Measurements from ENCODE around the gene KIF26A.

DNA sequence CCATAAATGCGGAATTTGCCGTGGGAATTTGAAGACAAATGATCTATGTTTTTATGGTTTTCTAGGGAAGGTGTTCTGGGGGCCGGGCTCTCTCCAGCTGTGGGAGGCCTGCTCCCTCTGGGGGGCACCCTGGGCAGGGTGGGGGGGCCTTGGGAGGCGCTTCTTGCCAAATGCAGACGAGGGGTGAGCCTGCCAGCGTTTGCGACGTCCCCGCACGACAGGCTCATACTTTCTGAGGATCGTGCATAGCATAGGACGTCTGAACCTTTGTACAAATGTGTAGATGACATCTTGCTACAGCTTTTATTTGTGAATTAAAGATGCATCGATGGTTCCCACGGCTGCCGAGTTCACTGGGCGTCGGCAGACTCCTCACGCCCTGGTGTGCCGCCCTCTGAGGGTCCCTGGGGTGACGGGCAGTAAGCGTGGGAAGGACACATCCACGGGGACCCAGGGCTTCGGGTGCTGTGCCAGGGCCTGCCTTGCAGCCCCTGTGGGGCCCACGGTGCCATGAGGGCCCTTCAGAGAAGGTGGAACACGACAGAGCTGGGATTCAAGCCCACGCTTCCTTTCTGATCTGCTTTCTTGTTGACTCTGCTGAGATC, 42.3 kb downstream of the KIF26A start:
- TF ChIP-seq POLR2A (IDR thresholded peaks at IDR 0.05): no peak
- TF ChIP-seq, protein P1, sequence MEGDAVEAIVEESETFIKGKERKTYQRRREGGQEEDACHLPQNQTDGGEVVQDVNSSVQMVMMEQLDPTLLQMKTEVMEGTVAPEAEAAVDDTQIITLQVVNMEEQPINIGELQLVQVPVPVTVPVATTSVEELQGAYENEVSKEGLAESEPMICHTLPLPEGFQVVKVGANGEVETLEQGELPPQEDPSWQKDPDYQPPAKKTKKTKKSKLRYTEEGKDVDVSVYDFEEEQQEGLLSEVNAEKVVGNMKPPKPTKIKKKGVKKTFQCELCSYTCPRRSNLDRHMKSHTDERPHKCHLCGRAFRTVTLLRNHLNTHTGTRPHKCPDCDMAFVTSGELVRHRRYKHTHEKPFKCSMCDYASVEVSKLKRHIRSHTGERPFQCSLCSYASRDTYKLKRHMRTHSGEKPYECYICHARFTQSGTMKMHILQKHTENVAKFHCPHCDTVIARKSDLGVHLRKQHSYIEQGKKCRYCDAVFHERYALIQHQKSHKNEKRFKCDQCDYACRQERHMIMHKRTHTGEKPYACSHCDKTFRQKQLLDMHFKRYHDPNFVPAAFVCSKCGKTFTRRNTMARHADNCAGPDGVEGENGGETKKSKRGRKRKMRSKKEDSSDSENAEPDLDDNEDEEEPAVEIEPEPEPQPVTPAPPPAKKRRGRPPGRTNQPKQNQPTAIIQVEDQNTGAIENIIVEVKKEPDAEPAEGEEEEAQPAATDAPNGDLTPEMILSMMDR (IDR thresholded peaks at IDR 0.05): no peak
